Activated CD8-positive, alpha-beta T cell treated with anti-CD3 and anti-CD28 coated beads for 36 hours (primary cell): ENCODE measurements around the gene UBAC2. TPM values are rescaled to one million over a fixed set of nuclear protein-coding genes. Genes with fewer than 3 reads are reported as not detected.

Source experiments
- ATAC-seq: fragments of 200-7000 bp; cut with Tn5 transposase; one replicate; pipeline ENCODE4 v1.10.0; 2021; ENCODE audit warnings: mild to moderate bottlenecking, moderate library complexity
- CTCF ChIA-PET: fragments of 350-600 bp; sonication (Branson Sonifier 250); formaldehyde crosslinking; loops from one replicate; lab custom pipeline; 2021; ENCODE audit warnings: antibody characterized with exemption; lab: Charles Lee
- POLR2A ChIA-PET: fragments of 350-600 bp; sonication (Branson Sonifier 250); formaldehyde crosslinking; loops from one replicate; lab custom pipeline; 2021; ENCODE audit warnings: antibody characterized with exemption; lab: Charles Lee
- DNase-seq: peaks from one replicate; pipeline ENCODE4 v3.0.0-alpha.2; 2020
- H3K27ac Mint-ChIP-seq: one replicate; pipeline ENCODE4 v1.8.0; 2021; ENCODE audit warnings: mild to moderate bottlenecking, mixed read lengths
- H3K27me3 Mint-ChIP-seq: one replicate; pipeline ENCODE4 v1.8.0; 2021; ENCODE audit warnings: mixed read lengths
- H3K36me3 Mint-ChIP-seq: one replicate; pipeline ENCODE4 v1.8.0; 2021; ENCODE audit warnings: low read depth, mixed read lengths
- H3K4me1 Mint-ChIP-seq: one replicate; pipeline ENCODE4 v1.8.0; 2021; ENCODE audit warnings: low read depth, mixed read lengths
- H3K4me3 Mint-ChIP-seq: one replicate; pipeline ENCODE4 v1.8.0; 2021; ENCODE audit warnings: mild to moderate bottlenecking, moderate library complexity, mixed read lengths
- H3K9me3 Mint-ChIP-seq: one replicate; pipeline ENCODE4 v1.8.0; 2021; ENCODE audit warnings: mixed read lengths
- intact Hi-C: fragments of 100-400 bp; cut with micrococcal nuclease; formaldehyde crosslinking; loops from one replicate; pipeline ENCODE4 v1.10.0; 2022
- total RNA-seq, 2 experiments: library from RNA; stranded (reverse); gene quantifications; one replicate each; pipeline ENCODE4 v1.2.3, GENCODE V29; 2021
- TF ChIP-seq, protein P1 (sequence below): fragments of 200-600 bp; IDR thresholded peaks from one replicate; pipeline ENCODE4 v1.8.0; 2022; ENCODE audit warnings: antibody characterized with exemption, mild to moderate bottlenecking

UBAC2 gene
- total RNA-seq, 2 experiments from 2014 or later, result 63.7 to 68.4 TPM

DNA sequence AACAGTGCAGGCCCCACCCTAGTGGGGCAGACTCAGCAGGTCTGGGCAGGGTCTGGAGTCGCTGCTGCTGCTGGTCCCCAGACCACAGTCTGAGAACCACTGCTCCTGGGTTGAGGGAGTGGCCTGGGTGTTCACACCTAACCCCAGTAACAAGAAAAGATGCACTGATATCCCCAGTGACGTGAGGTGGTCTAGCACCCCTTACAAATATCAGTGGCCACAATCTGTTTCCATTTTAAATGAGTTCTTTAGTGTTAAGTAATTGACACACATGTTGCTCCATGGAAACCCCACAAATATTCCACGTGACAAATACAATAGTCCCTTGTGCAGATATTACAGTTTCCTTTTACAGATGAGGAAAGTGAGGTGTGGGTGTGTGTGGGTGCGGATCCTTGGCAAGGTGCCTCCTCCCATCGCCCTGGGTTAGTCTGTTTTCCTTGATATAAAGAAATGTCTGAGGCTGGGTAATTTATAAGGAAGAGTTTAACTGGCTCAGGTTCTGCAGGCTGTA is 202.9 kb downstream of the UBAC2 start:
- Mint-ChIP-seq H3K4me1 (peaks cover 56% of the 10 kb centered on the region), H3K9me3 (peaks cover 13% of the 10 kb centered on the region), H3K27me3 (no peaks in the 10 kb centered on the region), H3K27ac (peak overlapping the region; percentile 80), H3K4me3 (no peak overlapping the region), H3K36me3 (peaks cover 40% of the 10 kb centered on the region)
- ChIA-PET CTCF (no interaction called here), POLR2A (no interaction called here)
- TF ChIP-seq, protein P1, sequence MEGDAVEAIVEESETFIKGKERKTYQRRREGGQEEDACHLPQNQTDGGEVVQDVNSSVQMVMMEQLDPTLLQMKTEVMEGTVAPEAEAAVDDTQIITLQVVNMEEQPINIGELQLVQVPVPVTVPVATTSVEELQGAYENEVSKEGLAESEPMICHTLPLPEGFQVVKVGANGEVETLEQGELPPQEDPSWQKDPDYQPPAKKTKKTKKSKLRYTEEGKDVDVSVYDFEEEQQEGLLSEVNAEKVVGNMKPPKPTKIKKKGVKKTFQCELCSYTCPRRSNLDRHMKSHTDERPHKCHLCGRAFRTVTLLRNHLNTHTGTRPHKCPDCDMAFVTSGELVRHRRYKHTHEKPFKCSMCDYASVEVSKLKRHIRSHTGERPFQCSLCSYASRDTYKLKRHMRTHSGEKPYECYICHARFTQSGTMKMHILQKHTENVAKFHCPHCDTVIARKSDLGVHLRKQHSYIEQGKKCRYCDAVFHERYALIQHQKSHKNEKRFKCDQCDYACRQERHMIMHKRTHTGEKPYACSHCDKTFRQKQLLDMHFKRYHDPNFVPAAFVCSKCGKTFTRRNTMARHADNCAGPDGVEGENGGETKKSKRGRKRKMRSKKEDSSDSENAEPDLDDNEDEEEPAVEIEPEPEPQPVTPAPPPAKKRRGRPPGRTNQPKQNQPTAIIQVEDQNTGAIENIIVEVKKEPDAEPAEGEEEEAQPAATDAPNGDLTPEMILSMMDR, result no peak
- DNase-seq (peak; percentile 57), ATAC-seq (peak; percentile 82)
- intact Hi-C loops, result no loop called here

DNA sequence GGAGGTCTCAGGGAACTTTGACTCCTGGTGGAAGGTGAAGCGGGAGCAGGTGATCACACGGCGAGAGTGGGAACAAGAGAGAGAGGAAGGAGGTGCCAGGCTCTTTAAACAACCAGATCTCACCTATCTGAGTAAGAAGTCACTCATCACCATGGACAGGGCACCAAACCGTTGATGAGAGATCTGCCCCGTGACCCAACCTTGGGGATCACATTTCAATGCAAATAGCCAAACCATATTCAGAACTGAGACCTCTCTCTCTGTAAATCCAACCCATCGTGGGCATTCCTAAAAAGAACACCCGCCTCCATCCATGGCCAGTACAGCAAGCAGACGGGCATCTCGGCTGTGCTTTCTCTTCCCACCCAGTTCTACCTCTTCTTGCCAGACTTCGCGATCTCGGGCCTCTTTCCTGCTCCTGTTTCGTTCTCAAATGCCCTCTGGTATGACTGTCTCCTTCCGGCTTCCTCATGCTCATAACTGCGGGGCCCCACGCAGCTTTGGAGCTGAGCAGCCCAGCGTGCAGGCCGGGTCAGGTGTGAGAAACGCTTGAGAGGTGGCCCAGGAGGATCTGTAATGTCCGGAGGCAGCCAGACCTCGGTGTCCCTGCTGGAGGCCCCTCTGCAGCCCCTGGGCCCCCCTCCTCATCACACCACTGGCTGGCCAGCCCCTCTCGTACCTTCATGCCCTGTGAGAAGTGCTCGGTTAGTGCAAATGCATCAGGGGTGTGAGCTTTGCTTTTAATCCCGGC is 203.5 kb downstream of the UBAC2 start:
- no peak for DNase-seq
- no peaks in the 10 kb centered on the region for H3K27me3 Mint-ChIP-seq
- no peak overlapping the region for H3K4me3 Mint-ChIP-seq
- TF ChIP-seq, protein P1, result no peak
- intact Hi-C loops, result no loop called here
- peaks cover 51% of the 10 kb centered on the region for H3K4me1 Mint-ChIP-seq
- POLR2A ChIA-PET, result interaction anchor here (0.7 to 1.6 kb wide), 4 partner anchors 9 to 52 kb away, joined by 3 to 5 read pairs (median 4); no protein-coding TSS in a partner anchor
- H3K36me3 Mint-ChIP-seq, result peaks cover 45% of the 10 kb centered on the region
- peak; percentile 34 for ATAC-seq
- peaks cover 13% of the 10 kb centered on the region for H3K9me3 Mint-ChIP-seq
- CTCF ChIA-PET, result interaction anchor here (1.3 to 10.4 kb wide), 4 partner anchors 16 to 227 kb away, joined by 3 to 73 read pairs (median 12); no protein-coding TSS in a partner anchor
- peak overlapping the region; percentile 80 for H3K27ac Mint-ChIP-seq

DNA sequence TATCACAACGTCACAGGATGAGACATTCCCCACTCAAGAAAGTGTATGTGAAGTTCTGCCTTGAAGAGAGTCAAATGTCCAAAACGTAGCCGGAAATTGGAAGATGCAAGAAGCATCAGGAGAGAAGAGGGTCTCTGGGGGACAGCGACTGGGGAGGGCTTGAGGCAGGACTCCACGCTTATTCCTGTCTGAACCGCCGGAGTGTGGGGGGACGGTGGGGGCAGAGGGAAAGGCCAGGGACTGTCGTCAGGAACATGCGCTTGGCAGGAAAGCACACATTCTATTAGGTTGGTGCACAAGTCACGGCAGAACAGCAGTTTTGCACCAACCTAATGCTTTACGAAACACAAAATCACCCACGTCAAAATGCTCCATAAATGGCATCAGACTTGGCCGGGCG is 205.3 kb downstream of the UBAC2 start:
- H3K4me3 Mint-ChIP-seq, result no peak overlapping the region

DNA sequence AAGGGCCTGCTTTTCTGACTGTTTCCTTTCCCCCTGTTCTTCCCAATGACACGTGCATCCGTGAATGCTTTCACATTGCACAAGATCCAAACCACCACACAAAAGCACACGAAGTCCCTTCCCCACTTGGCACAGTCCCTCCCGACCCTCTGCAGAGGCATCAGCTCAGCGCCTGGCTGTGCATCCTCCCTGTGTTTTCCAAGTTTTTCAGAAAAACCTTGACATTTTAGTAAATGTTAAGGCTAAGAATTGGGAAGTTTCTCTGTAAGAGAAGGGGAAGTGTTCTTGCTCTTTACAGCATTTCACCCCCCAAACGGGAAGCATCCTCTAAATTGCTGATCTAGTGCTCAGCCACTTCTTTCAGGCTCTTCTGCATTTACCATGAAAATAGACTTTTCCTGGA is 206.1 kb downstream of the UBAC2 start:
- Mint-ChIP-seq H3K27me3 (no peaks in the 10 kb centered on the region), H3K27ac (no peak overlapping the region), H3K36me3 (peaks cover 48% of the 10 kb centered on the region), H3K4me3 (no peak overlapping the region), H3K4me1 (peaks cover 59% of the 10 kb centered on the region), H3K9me3 (peaks cover 15% of the 10 kb centered on the region)
- TF ChIP-seq, protein P1, result no peak
- POLR2A ChIA-PET, result no interaction called here
- DNase-seq (no peak), ATAC-seq (no peak)
- CTCF ChIA-PET, result interaction anchor here (1.9 to 10.4 kb wide), 3 partner anchors 12 to 29 kb away, joined by 5 to 73 read pairs (median 63); no protein-coding TSS in a partner anchor
- intact Hi-C loops, result no loop called here

More for the DNA sequence above, 205.3 kb downstream of the UBAC2 start:
- intact Hi-C loops, result no loop called here
- ATAC-seq (no peak), DNase-seq (no peak)
- CTCF ChIA-PET, result interaction anchor here (1.0 to 10.4 kb wide), 4 partner anchors 18 to 229 kb away, joined by 5 to 73 read pairs (median 12); no protein-coding TSS in a partner anchor
- no peaks in the 10 kb centered on the region for H3K27me3 Mint-ChIP-seq
- POLR2A ChIA-PET, result interaction anchor here (0.9 to 1.6 kb wide), 4 partner anchors 7 to 98 kb away, joined by 3 to 5 read pairs (median 4); no protein-coding TSS in a partner anchor
- H3K4me1 Mint-ChIP-seq, result peaks cover 51% of the 10 kb centered on the region
- TF ChIP-seq, protein P1, result no peak
- H3K27ac Mint-ChIP-seq, result no peak overlapping the region
- peaks cover 54% of the 10 kb centered on the region for H3K36me3 Mint-ChIP-seq
- peaks cover 14% of the 10 kb centered on the region for H3K9me3 Mint-ChIP-seq
